ENCODE results near the gene OSBP2. TPM values are rescaled to one million over a fixed set of nuclear protein-coding genes. Genes with fewer than 3 reads are reported as not detected.

Gene OSBP2
- total RNA-seq, 1 donor from 2014 or later: 15.4 TPM

- DNase-seq: no peak
These were observed 175.2 kb downstream of the OSBP2 start for GRCh38 chr22:30869667-30870395.

GRCh38 chr22:30870451-30871345, 176.0 kb downstream of the OSBP2 start:
- no peak for DNase-seq

- no peak for DNase-seq
These were observed 177.0 kb downstream of the OSBP2 start for GRCh38 chr22:30871391-30872284.

GRCh38 chr22:30872285-30873041, 177.8 kb downstream of the OSBP2 start:
- DNase-seq: no peak

GRCh38 chr22:30873086-30873650, 178.5 kb downstream of the OSBP2 start:
- no peak for DNase-seq

GRCh38 chr22:30873661-30874060, 179.0 kb downstream of the OSBP2 start:
- no peak for DNase-seq

GRCh38 chr22:30874431-30875370, 180.0 kb downstream of the OSBP2 start:
- no peak for DNase-seq

GRCh38 chr22:30875481-30876215, 181.0 kb downstream of the OSBP2 start:
- DNase-seq: no peak

- DNase-seq: no peak
These were observed 181.6 kb downstream of the OSBP2 start for GRCh38 chr22:30876221-30876751.

- DNase-seq: no peak
These were observed 182.4 kb downstream of the OSBP2 start for GRCh38 chr22:30876915-30877553.

- no peak for DNase-seq
These were observed 183.2 kb downstream of the OSBP2 start for GRCh38 chr22:30877662-30878515.

GRCh38 chr22:30878516-30879414, 184.1 kb downstream of the OSBP2 start:
- no peak for DNase-seq

GRCh38 chr22:30879415-30879797, 184.7 kb downstream of the OSBP2 start:
- DNase-seq: no peak

- no peak for DNase-seq
These were observed 185.5 kb downstream of the OSBP2 start for GRCh38 chr22:30880181-30880601.

GRCh38 chr22:30880847-30881246, 186.2 kb downstream of the OSBP2 start:
- DNase-seq: no peak
